Neural cell (in vitro differentiated cells): ENCODE results near the gene KIF1B.
"Not testable (repeated sequence)": the region's sequence is repeated elsewhere in the genome, so short reads cannot be mapped to it uniquely, and the experiment has no call there.

Experiments
- MXI1 ChIP-seq: fragments of 450-650 bp; conservative IDR thresholded peaks from 2 replicates; pipeline ENCODE4 v1.6.1; 2014; ENCODE audit warnings: antibody characterized with exemption, mild to moderate bottlenecking; ENCODE audit not compliant: poor library complexity, severe bottlenecking
- SMC3 ChIP-seq: fragments of 450-650 bp; conservative IDR thresholded peaks from 2 replicates; pipeline ENCODE4 v1.6.1; 2014; ENCODE audit warnings: antibody characterized with exemption, mild to moderate bottlenecking, moderate library complexity; ENCODE audit not compliant: poor library complexity
- TF ChIP-seq, protein P1 (sequence below): fragments of 450-650 bp; IDR thresholded peaks from 2 replicates; pipeline ENCODE4 v1.5.1; 2014; ENCODE audit warnings: antibody characterized with exemption, mild to moderate bottlenecking, moderate library complexity; ENCODE audit not compliant: poor library complexity, severe bottlenecking

DNA sequence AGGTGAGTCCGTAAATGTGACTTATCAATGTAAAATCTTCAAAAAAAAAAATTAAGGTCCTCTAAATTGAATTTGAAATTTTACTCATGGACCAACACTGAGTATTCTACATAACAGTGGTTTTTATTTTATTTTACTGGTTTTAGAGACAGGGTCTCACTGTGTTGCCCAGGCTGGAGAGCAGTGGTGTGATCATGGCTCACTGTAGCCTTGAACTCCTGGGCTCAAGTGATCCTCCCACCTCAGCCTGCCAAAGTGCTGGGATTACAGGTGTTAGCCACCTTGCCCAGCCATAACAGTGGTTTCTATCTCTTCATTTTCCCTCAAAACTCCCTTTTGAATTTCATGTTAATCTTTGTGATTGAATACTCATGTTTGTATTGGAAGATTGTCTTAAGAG is 205.6 kb downstream of the KIF1B start:
- not testable (repeated sequence) for TF ChIP-seq SMC3, MXI1
- TF ChIP-seq, protein P1, sequence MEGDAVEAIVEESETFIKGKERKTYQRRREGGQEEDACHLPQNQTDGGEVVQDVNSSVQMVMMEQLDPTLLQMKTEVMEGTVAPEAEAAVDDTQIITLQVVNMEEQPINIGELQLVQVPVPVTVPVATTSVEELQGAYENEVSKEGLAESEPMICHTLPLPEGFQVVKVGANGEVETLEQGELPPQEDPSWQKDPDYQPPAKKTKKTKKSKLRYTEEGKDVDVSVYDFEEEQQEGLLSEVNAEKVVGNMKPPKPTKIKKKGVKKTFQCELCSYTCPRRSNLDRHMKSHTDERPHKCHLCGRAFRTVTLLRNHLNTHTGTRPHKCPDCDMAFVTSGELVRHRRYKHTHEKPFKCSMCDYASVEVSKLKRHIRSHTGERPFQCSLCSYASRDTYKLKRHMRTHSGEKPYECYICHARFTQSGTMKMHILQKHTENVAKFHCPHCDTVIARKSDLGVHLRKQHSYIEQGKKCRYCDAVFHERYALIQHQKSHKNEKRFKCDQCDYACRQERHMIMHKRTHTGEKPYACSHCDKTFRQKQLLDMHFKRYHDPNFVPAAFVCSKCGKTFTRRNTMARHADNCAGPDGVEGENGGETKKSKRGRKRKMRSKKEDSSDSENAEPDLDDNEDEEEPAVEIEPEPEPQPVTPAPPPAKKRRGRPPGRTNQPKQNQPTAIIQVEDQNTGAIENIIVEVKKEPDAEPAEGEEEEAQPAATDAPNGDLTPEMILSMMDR, result not testable (repeated sequence)
